WTC11 (cell line): ENCODE measurements around the gene RABGEF1. TPM values are rescaled to one million over a fixed set of nuclear protein-coding genes. Genes with fewer than 3 reads are reported as not detected.

Experiments used
- ATAC-seq: fragments of 200-7000 bp; cut with Tn5 transposase; 2 replicates; pipeline ENCODE4 v1.10.0; 2021; ENCODE audit warnings: mild to moderate bottlenecking, moderate library complexity
- CTCF ChIA-PET: fragments of 300-600 bp; sonication (Branson Sonifier 250); formaldehyde crosslinking; loops from one replicate; lab custom pipeline; 2021; ENCODE audit warnings: antibody characterized with exemption; lab: Charles Lee
- POLR2A ChIA-PET: fragments of 350-600 bp; sonication (Branson Sonifier 250); formaldehyde crosslinking; loops from one replicate; lab custom pipeline; 2021; ENCODE audit warnings: antibody characterized with exemption; lab: Charles Lee
- DNase-seq: peaks from one replicate; pipeline ENCODE4 v3.0.0; 2021; ENCODE audit warnings: low spot score
- H3K27ac Mint-ChIP-seq: 2 replicates; pipeline ENCODE4 v1.8.0; 2021; ENCODE audit warnings: mixed read lengths
- H3K27me3 Mint-ChIP-seq: 2 replicates; pipeline ENCODE4 v1.8.0; 2021; ENCODE audit warnings: low read depth, mild to moderate bottlenecking, moderate library complexity, mixed read lengths
- H3K36me3 Mint-ChIP-seq: 2 replicates; pipeline ENCODE4 v1.8.0; 2021; ENCODE audit warnings: mixed read lengths
- H3K4me1 Mint-ChIP-seq: 2 replicates; pipeline ENCODE4 v1.8.0; 2022; ENCODE audit warnings: mixed read lengths
- H3K4me3 Mint-ChIP-seq: 2 replicates; pipeline ENCODE4 v1.8.0; 2021; ENCODE audit warnings: mild to moderate bottlenecking, moderate library complexity, mixed read lengths
- H3K9me3 Mint-ChIP-seq: 2 replicates; pipeline ENCODE4 v1.8.0; 2021; ENCODE audit warnings: mixed read lengths
- AFF4 ChIP-seq: sonication (generic); formaldehyde crosslinking; IDR thresholded peaks from 2 replicates; pipeline ENCODE4 v1.8.1; 2023; ENCODE audit warnings: mild to moderate bottlenecking, missing genetic modification reagents, borderline replicate concordance
- CBFB ChIP-seq: sonication (generic); formaldehyde crosslinking; IDR thresholded peaks from 2 replicates; pipeline ENCODE4 v1.8.1; 2022; ENCODE audit warnings: mild to moderate bottlenecking, low read depth, missing genetic modification reagents
- E2F4 ChIP-seq: sonication (generic); formaldehyde crosslinking; IDR thresholded peaks from 2 replicates; pipeline ENCODE4 v1.8.1; 2022; ENCODE audit warnings: low read depth, mild to moderate bottlenecking, moderate library complexity, missing genetic modification reagents, borderline replicate concordance
- E2F5 ChIP-seq: sonication (generic); formaldehyde crosslinking; IDR thresholded peaks from 2 replicates; pipeline ENCODE4 v1.8.1; 2022; ENCODE audit warnings: mild to moderate bottlenecking, moderate library complexity, missing genetic modification reagents
- EMX1 ChIP-seq: fragments of 250-450 bp; sonication (Bioruptor Pico); IDR thresholded peaks from 2 replicates; pipeline ENCODE4 v1.8.0; 2021; ENCODE audit warnings: mild to moderate bottlenecking
- ESRRA ChIP-seq: sonication (generic); formaldehyde crosslinking; IDR thresholded peaks from 2 replicates; pipeline ENCODE4 v1.8.1; 2022; ENCODE audit warnings: mild to moderate bottlenecking, missing genetic modification reagents, borderline replicate concordance
- ETV6 ChIP-seq: sonication (generic); formaldehyde crosslinking; IDR thresholded peaks from 2 replicates; pipeline ENCODE4 v1.8.1; 2022; ENCODE audit warnings: mild to moderate bottlenecking, missing genetic modification reagents
- JAZF1 ChIP-seq: fragments of 250-450 bp; sonication (Bioruptor Pico); IDR thresholded peaks from 2 replicates; pipeline ENCODE4 v1.9.0; 2021; ENCODE audit warnings: moderate library complexity, mild to moderate bottlenecking, inconsistent platforms
- NFYB ChIP-seq: sonication (generic); formaldehyde crosslinking; conservative IDR thresholded peaks from 2 replicates; pipeline ENCODE4 v1.8.0; 2022; ENCODE audit warnings: low read depth, missing genetic modification reagents
- NR1H2 ChIP-seq: sonication (generic); formaldehyde crosslinking; IDR thresholded peaks from 2 replicates; pipeline ENCODE4 v1.9.0; 2021; ENCODE audit warnings: mild to moderate bottlenecking, moderate library complexity, missing genetic modification reagents
- NR2C2 ChIP-seq: sonication (generic); formaldehyde crosslinking; IDR thresholded peaks from 2 replicates; pipeline ENCODE4 v1.8.0; 2022; ENCODE audit warnings: mild to moderate bottlenecking, missing genetic modification reagents
- NR3C1 ChIP-seq: sonication (generic); formaldehyde crosslinking; conservative IDR thresholded peaks from 2 replicates; pipeline ENCODE4 v1.8.1; 2023; ENCODE audit warnings: low read depth, mild to moderate bottlenecking, missing genetic modification reagents
- USF1 ChIP-seq: sonication (generic); formaldehyde crosslinking; IDR thresholded peaks from 2 replicates; pipeline ENCODE4 v1.8.0; 2022; ENCODE audit warnings: mild to moderate bottlenecking, missing genetic modification reagents
- USF2 ChIP-seq: sonication (generic); formaldehyde crosslinking; IDR thresholded peaks from 2 replicates; pipeline ENCODE4 v1.8.1; 2023; ENCODE audit warnings: mild to moderate bottlenecking, missing genetic modification reagents, moderate library complexity
- ZNF138 ChIP-seq: sonication (generic); formaldehyde crosslinking; conservative IDR thresholded peaks from 2 replicates; pipeline ENCODE4 v1.8.1; 2022; ENCODE audit warnings: mild to moderate bottlenecking, moderate library complexity, missing genetic modification reagents
- ZNF232 ChIP-seq: sonication (generic); formaldehyde crosslinking; IDR thresholded peaks from 2 replicates; pipeline ENCODE4 v1.8.0; 2022; ENCODE audit warnings: mild to moderate bottlenecking, missing genetic modification reagents
- ZNF396 ChIP-seq: fragments of 250-450 bp; sonication (Bioruptor Pico); IDR thresholded peaks from 2 replicates; pipeline ENCODE4 v1.8.0; 2021; ENCODE audit warnings: mild to moderate bottlenecking, moderate library complexity, borderline replicate concordance
- total RNA-seq: library from RNA; stranded (reverse); gene quantifications from 3 replicates; pipeline ENCODE4 v1.2.3, GENCODE V29; 2021

Gene RABGEF1
- total RNA-seq, 1 experiment from 2014 or later, result 18.1 TPM

GRCh38 chr7:66735154-66735553 is 5.4 kb upstream of the RABGEF1 start (continued):
- TF ChIP-seq E2F4 (CRISPR knock-in tag), result no peak
- TF ChIP-seq, all 79 proteins: peak for 0

GRCh38 chr7:66735850-66736249 is 4.7 kb upstream of the RABGEF1 start:
- no peak overlapping the region for H3K27ac Mint-ChIP-seq
- POLR2A ChIA-PET, result no interaction called here
- TF ChIP-seq E2F5 (CRISPR knock-in tag) (no peak), NFYB (CRISPR knock-in tag) (no peak), E2F4 (CRISPR knock-in tag) (no peak), USF2 (CRISPR knock-in tag) (no peak), AFF4 (CRISPR knock-in tag) (no peak), USF1 (CRISPR knock-in tag) (no peak), ESRRA (CRISPR knock-in tag) (no peak), NR1H2 (no peak), ETV6 (CRISPR knock-in tag) (no peak), EMX1 (CRISPR knock-in tag) (no peak), CBFB (CRISPR knock-in tag) (no peak), ZNF232 (no peak), JAZF1 (no peak), NR2C2 (no peak), ZNF138 (CRISPR knock-in tag) (no peak), ZNF396 (CRISPR knock-in tag) (no peak), NR3C1 (CRISPR knock-in tag) (no peak)
- peaks cover 14% of the 10 kb centered on the region for H3K36me3 Mint-ChIP-seq
- no peak overlapping the region for H3K4me3 Mint-ChIP-seq
- no peaks in the 10 kb centered on the region for H3K27me3 Mint-ChIP-seq
- CTCF ChIA-PET, result no interaction called here
- peaks cover 15% of the 10 kb centered on the region for H3K9me3 Mint-ChIP-seq
- DNase-seq, result no peak
- H3K4me1 Mint-ChIP-seq, result peaks cover 9% of the 10 kb centered on the region
- ATAC-seq, result no peak
